K562 (cell line): ENCODE results near the gene CHD2. TPM values are rescaled to one million over a fixed set of nuclear protein-coding genes. Genes with fewer than 3 reads are reported as not detected.

ENCODE experiments used
- ATF7 ChIP-seq: fragments of 450-650 bp; IDR thresholded peaks from 2 replicates; pipeline ENCODE4 v1.7.1; 2014; ENCODE audit warnings: mild to moderate bottlenecking, moderate library complexity
- BDP1 ChIP-seq: IDR thresholded peaks from 3 replicates; pipeline ENCODE4 v1.6.1; 2011; ENCODE audit not compliant: insufficient read length, insufficient read depth
- CXXC5 ChIP-seq: fragments of 250-450 bp; sonication (Bioruptor Pico); IDR thresholded peaks from 2 replicates; pipeline ENCODE4 v1.8.0; 2022; ENCODE audit warnings: inconsistent platforms, mild to moderate bottlenecking, moderate library complexity
- E4F1 ChIP-seq: fragments of 250-450 bp; sonication (Bioruptor Pico); IDR thresholded peaks from 2 replicates; pipeline ENCODE4 v1.5.0; 2021; ENCODE audit warnings: mild to moderate bottlenecking, borderline replicate concordance
- ETV5 ChIP-seq: sonication (generic); formaldehyde crosslinking; IDR thresholded peaks from 2 replicates; pipeline ENCODE4 v1.4.0; 2020; ENCODE audit warnings: low read depth, mild to moderate bottlenecking, missing genetic modification reagents
- GTF3C2 ChIP-seq: IDR thresholded peaks from 3 replicates; pipeline ENCODE4 v1.6.1; 2011; ENCODE audit warnings: borderline replicate concordance, mild to moderate bottlenecking, moderate library complexity; ENCODE audit not compliant: insufficient read length; ENCODE audit errors: extremely low read depth
- MTA1 ChIP-seq: fragments of 450-650 bp; IDR thresholded peaks from 2 replicates; pipeline ENCODE4 v1.6.1; 2017; ENCODE audit warnings: borderline replicate concordance
- NELFE ChIP-seq: IDR thresholded peaks from 2 replicates; pipeline ENCODE4 v1.6.1; 2011; ENCODE audit warnings: mild to moderate bottlenecking; ENCODE audit not compliant: insufficient read depth, insufficient read length
- SMARCC2 ChIP-seq: fragments of 450-650 bp; IDR thresholded peaks from 2 replicates; pipeline ENCODE4 v1.6.1; 2017; ENCODE audit warnings: antibody characterized with exemption, moderate library complexity, mild to moderate bottlenecking, low read depth
- TBL1XR1 ChIP-seq, 2 experiments: IDR thresholded peaks; 2 replicates each; pipeline ENCODE4 v1.6.1; 2012; ENCODE audit warnings: improper control_type of control experiment in 2 of 2, low read length in 2 of 2, mild to moderate bottlenecking in 1 of 2
- TCF7L2 ChIP-seq: fragments of 150-350 bp; IDR thresholded peaks from 2 replicates; pipeline ENCODE4 v1.6.1; 2016; ENCODE audit warnings: low read depth, mild to moderate bottlenecking, low read length, moderate library complexity
- YY1 ChIP-seq, 3 experiments: IDR thresholded peaks; 2 replicates each; pipeline ENCODE4 v1.6.1; 2011; ENCODE audit warnings: low read length in 2 of 3, mild to moderate bottlenecking in 2 of 3, moderate library complexity in 2 of 3, borderline replicate concordance in 1 of 3, control low read depth in 1 of 3, low read depth in 1 of 3; ENCODE audit not compliant: insufficient read depth in 3 of 3, insufficient replicate concordance in 2 of 3, control insufficient read depth in 1 of 3, insufficient read length in 1 of 3; ENCODE audit errors: extremely low read depth in 1 of 3
- ZBTB17 ChIP-seq: fragments of 450-650 bp; formaldehyde crosslinking; IDR thresholded peaks from 2 replicates; pipeline ENCODE4 v1.4.0; 2020; ENCODE audit warnings: mild to moderate bottlenecking
- ZFP91 ChIP-seq: sonication (generic); formaldehyde crosslinking; IDR thresholded peaks from 2 replicates; pipeline ENCODE4 v1.8.0; 2022; ENCODE audit warnings: mild to moderate bottlenecking, missing genetic modification reagents
- ZNF175 ChIP-seq: fragments of 200-800 bp; sonication (Bioruptor generic); IDR thresholded peaks from 2 replicates; pipeline ENCODE4 v1.6.1; 2016; ENCODE audit warnings: low read depth, mild to moderate bottlenecking, missing genetic modification characterization, missing compliant biosample characterization
- polyA plus RNA-seq, 8 experiments: library from polyadenylated mRNA; depleted of rRNA in 4 of 8; stranded (reverse) in 5 of 8; unstranded in 3 of 8; fragments of >200 nt; fragmentation: Nextera tagmentation in 2 of 8; fragmentation: Illumina TruSeq in 1 of 8; extraction: Ambion mirVana in 2 of 8; extraction: Trizol in 1 of 8; gene quantifications; 2 replicates each; pipeline versions ENCODE4 v1.2.1 to v1.2.3, GENCODE V29; 2011 to 2014; ENCODE audit warnings: inconsistent platforms in 1 of 8, missing spikeins in 1 of 8
- total RNA-seq, 7 experiments: library from RNA; depleted of rRNA in 6 of 7; stranded (reverse); fragments of >200 nt in 6 of 7; fragmentation: Illumina TruSeq in 2 of 7; extraction: Trizol in 2 of 7; gene quantifications; 2 replicates each; pipeline versions ENCODE4 v1.2.1 to v1.2.3, GENCODE V29; 2011 to 2021; ENCODE audit warnings: low replicate concordance in 1 of 7
- TF ChIP-seq, protein P1 (sequence below): sonication (generic); formaldehyde crosslinking; IDR thresholded peaks from 2 replicates; pipeline ENCODE4 v1.8.0; 2023; ENCODE audit warnings: mild to moderate bottlenecking, missing genetic modification reagents

Gene CHD2
- total and polyA plus RNA-seq, 9 of the 15 experiments (the other 6 are each of a cell fraction or from before 2014, with no cell fraction given): 38.9 to 70.8 (median 56.2) TPM

DNA sequence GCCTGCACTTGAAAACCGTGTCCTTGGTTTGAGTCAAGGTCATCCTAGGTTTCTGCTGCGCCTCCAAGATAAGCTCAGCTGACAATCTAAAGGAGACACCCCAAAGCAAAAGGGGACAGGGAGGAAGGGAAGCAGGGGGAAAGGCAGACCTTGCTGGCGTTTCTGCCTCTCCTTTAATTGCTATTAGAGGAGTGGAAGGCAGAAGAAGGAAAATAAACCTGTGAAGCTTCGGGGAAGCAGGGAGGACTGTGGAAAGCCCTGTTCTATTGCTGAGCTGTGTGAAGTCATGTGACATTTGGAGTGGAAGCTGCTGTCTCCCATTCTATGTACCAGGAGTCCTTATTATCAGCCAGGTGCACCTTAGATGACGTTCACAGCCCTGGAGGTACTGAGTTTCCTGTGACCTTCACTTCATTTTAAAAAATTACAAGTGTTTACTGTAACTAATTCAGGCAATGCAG, 21.5 kb upstream of the CHD2 start (continued):
- TF ChIP-seq ZFP91 (CRISPR knock-in tag) (no peak), E4F1 (CRISPR knock-in tag) (no peak), ATF7 (peak; percentile 74), TBL1XR1 (IDR thresholded peaks at IDR 0.05; ENCODE audit: low read length in 2 of 2) (0 out of 4 replicates have a peak, but pooled peaks of 1 of the 2 experiments have one; percentile 5), BDP1 (no peak), YY1 (IDR thresholded peaks at IDR 0.05; ENCODE audit: borderline replicate concordance in 1 of 3, control insufficient read depth in 1 of 3, extremely low read depth in 1 of 3, insufficient read depth in 3 of 3, insufficient read length in 1 of 3, insufficient replicate concordance in 2 of 3, low read depth in 1 of 3, low read length in 2 of 3) (peak in 1 of 3 experiments; percentile 22), ETV5 (CRISPR knock-in tag) (no peak), CXXC5 (CRISPR knock-in tag) (peak; percentile 49; the same call in 1 of the 2 replicates), GTF3C2 (no peak), SMARCC2 (0 out of 2 replicates have a peak, but pooled peaks have one; percentile 68), MTA1 (no peak), ZNF175 (peak; percentile 46; the same call in 1 of the 2 replicates), TCF7L2 (peak; percentile 12; the same call in 1 of the 2 replicates), ZBTB17 (CRISPR knock-in tag) (no peak), NELFE (no peak)
- TF ChIP-seq, protein P1, sequence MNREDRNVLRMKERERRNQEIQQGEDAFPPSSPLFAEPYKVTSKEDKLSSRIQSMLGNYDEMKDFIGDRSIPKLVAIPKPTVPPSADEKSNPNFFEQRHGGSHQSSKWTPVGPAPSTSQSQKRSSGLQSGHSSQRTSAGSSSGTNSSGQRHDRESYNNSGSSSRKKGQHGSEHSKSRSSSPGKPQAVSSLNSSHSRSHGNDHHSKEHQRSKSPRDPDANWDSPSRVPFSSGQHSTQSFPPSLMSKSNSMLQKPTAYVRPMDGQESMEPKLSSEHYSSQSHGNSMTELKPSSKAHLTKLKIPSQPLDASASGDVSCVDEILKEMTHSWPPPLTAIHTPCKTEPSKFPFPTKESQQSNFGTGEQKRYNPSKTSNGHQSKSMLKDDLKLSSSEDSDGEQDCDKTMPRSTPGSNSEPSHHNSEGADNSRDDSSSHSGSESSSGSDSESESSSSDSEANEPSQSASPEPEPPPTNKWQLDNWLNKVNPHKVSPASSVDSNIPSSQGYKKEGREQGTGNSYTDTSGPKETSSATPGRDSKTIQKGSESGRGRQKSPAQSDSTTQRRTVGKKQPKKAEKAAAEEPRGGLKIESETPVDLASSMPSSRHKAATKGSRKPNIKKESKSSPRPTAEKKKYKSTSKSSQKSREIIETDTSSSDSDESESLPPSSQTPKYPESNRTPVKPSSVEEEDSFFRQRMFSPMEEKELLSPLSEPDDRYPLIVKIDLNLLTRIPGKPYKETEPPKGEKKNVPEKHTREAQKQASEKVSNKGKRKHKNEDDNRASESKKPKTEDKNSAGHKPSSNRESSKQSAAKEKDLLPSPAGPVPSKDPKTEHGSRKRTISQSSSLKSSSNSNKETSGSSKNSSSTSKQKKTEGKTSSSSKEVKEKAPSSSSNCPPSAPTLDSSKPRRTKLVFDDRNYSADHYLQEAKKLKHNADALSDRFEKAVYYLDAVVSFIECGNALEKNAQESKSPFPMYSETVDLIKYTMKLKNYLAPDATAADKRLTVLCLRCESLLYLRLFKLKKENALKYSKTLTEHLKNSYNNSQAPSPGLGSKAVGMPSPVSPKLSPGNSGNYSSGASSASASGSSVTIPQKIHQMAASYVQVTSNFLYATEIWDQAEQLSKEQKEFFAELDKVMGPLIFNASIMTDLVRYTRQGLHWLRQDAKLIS: no peak
